KBM-7 (cell line): ENCODE results near the gene C10orf67.
"Not testable (repeated sequence)": the region's sequence is repeated elsewhere in the genome, so short reads cannot be mapped to it uniquely, and the experiment has no call there.

ENCODE experiments used
- DNase-seq: peaks from one replicate; pipeline ENCODE4 v3.0.0-alpha.2; 2015
- in situ Hi-C: fragments of 300-500 bp; cut with MboI; formaldehyde crosslinking; loops from 2 replicates; pipeline ENCODE4 v1.14.3; 2020; ENCODE audit warnings: low sequenced_read_pairs, low pct_unique_long_range_greater_than_20kb, mixed read lengths

C10orf67 gene

DNA sequence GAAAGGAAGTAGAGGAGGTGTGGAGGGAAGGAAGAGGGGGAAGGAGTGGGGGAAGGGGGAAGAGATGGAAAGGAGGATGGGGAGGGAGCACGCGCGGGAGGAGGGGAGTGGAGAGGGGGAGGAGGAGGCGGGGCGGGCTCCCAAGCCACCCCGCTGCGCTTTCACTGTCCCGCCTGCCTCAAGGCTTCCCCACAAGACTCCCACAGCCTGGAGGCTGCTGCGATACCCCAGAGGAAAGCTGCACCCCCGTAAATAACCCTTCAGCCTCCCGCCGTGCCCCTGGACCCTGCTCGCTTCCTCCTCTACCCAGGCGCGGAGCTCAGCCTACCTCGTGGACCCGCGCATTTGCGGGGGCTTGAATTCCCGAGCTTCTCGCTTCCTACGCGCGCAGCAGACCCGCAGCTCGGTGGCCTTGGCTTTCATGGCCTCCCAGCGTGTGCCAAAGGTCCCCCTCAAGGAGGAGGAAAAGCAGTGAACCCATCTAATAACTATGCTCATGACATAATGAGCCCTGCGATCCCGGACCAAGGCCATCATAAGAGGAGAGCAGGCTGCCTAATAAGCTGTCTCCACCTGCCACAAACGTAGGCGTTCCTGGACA, at the start of gene C10orf67:
Gene C10orf67 (minus strand): TSS at position 557 of the 601 bp plus-strand sequence. CDS start 23 bp downstream, at position 534.
- no peak for DNase-seq
- in situ Hi-C loops: no loop called here

DNA sequence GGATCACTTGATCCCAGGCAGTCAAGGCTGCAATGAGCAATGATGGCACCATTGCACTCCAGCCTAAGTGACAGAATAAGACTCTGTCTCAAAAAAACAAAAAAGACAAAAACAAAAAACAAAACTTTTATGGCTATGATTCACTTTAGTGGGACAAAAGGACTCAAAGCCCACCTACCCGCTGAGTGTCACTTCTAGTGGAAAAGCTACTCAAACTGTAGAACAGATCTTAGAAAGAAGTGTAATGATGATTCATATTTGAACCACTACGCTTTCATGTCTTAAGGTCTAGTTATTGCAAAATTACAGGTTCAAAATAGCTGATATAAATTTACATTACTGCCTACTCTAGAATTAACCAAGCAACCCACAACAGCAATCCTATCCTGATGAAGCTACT, 47.2 kb upstream of the C10orf67 start:
- in situ Hi-C loops: no loop called here
- no peak for DNase-seq

DNA sequence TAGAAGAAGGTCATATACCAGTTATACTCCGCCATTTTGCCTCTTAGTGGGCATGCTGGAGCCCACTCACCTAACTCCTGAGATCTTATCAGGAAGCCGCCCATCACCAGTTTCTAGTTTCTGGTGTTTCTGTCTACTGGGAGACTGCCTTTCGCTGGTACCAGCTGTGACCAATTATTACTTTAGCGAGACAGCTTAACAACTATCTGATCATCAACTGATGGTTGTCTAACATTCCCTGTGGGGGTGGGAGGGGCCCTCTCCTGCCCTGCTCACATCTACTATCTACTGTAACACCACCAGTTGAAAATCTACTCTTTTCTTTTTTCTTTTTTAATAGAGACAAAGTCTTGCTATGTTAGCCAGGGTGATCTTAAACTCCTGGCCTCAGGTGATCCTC, 46.2 kb upstream of the C10orf67 start:
- DNase-seq: no peak
- in situ Hi-C loops: no loop called here

DNA sequence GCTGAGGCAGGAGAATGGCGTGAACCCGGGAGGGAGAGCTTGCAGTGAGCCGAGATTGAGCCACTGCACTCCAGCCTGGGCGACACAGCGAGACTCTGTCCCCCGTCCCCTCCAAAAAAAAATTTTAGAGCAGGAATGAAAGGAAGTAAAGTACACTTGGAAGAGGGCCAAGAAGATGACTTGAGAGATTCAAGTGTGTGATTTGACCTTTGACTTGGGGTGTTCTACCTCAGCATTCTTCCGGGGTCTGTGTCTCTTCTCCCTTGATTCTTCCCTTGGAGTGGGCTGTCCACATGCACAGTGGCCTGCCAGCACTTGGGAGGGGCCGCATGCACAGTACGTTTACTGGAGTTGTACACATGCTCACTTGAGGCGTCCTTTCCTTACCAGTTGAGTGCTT, 45.8 kb upstream of the C10orf67 start:
- DNase-seq, in situ Hi-C loops: not testable (repeated sequence)

DNA sequence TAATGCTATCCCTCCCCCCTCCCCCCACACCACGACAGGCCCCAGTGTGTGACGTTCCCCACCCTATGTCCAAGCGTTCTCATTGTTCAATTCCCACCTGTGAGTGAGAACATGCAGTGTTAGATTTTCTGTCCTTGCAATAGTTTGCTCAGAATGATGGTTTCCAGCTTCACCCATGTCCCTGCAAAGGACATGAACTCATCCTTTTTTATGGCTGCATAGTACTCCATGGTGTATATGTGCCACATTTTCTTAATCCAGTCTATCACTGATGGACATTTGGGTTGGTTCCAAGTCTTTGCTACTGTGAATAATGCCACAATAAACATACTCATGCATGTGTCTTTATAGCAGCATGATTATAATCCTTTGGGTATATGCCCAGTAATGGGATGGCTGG, 42.9 kb upstream of the C10orf67 start:
- DNase-seq, in situ Hi-C loops: not testable (repeated sequence)

DNA sequence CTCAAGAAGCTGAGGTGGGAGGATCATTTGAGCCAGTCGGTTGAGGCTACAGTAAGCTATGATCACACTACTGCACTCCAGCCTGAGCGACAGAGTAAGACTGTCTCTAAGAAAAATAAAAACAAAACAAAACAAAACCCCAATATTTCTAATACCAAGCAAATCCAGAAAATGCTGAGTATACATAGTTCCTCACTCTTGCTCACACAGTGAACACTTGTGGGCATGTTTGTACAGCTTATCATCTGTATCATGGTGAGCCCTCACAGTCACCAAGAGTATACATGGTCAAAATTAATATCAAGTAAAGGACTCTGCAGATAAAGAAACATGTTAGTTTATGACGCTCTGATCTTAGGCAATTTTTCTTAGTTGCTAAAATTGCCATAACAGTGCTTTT, 41.5 kb upstream of the C10orf67 start:
- no peak for DNase-seq
- in situ Hi-C loops: no loop called here

DNA sequence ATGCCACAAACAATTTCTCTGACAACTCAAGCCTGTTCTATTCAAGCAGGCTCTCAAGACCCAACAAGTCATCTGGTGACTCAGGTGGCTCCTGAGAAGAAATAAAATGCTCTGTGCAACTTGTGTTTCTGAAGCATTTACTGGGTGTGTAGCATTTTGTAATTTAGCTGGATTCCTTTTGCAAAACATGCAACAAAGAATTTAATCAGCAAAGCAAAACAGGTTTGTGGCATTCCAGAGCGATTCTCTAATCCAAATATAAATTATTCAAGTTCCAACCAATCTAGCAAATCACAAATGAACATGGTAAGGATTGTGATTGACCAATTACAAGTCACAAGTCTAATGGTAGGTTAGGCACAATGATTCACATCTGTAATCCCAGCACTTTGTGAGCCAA, 39.8 kb upstream of the C10orf67 start:
- in situ Hi-C loops: no loop called here
- no peak for DNase-seq

DNA sequence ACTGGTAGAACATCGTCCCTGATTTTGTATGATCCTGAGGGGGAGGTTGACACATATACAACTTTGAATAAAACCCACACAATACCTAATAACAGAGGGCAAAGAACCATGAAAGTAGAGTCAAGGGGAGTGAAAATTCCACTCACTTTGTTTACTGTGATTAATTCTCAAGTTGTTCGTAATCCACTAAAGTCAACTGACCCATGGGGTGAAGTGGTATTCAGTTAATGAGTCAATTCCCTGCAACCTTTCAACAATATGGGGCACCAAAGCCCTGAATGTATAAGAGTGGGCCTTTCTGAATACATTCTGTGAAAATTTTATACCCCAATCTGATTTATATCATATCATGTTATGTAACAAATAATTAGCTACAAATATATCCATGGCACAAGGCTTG, 39.0 kb upstream of the C10orf67 start:
- in situ Hi-C loops: no loop called here
- DNase-seq: no peak

DNA sequence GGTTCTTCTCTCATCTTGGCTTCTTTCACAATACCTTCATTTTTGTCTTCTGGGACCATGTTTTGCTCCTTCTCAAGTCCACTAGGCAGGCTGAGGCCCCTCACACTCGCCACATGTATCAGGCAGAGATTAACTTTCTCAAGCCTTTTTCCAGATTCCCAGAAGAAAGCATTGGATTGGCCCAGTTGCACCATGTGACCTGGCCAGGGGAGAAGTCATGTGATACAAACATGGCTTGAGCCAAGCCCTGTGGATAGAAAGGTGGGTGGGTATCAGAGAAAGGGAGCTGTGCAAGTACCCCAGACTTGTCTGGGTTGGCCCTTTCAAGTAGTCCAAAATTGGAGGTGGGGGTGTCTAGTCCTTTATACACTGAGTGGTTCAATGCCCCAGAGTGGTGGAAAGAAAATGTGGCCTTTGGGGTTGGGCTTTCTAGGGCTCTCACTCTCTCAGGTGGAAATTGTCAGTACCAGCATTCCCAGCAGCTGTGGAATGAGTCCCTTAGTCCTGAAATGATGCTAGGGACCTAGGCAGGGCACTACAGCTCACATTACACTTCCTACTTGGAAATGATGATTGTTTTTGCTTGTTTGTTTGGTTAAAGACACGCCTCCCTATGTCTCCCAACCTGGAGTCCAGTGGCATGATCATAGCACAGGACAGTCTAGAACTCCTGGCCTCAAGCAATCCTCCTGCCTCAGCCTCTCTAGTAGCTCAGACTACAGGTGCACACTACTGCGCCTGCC, 36.9 kb upstream of the C10orf67 start:
- in situ Hi-C loops: no loop called here
- DNase-seq: no peak

DNA sequence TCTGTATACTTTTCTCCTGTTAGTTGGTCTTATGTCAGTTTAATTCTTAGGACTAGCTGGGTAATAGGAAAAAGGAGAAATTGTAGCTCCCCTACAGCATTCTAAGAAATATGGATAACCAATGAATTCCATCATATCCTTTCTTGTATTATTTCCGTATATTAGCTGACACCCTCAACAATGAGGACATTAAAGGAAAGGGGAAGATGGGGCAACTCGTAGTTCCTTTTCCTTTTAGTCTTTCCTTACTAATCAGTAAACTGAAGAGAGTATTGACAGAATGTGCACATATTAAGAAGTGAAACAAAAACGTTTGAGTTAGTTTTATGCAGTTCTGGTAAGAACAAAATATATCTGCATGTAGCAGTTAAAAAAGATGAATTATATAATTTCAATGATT, 35.1 kb upstream of the C10orf67 start:
- in situ Hi-C loops: no loop called here
- DNase-seq: no peak

DNA sequence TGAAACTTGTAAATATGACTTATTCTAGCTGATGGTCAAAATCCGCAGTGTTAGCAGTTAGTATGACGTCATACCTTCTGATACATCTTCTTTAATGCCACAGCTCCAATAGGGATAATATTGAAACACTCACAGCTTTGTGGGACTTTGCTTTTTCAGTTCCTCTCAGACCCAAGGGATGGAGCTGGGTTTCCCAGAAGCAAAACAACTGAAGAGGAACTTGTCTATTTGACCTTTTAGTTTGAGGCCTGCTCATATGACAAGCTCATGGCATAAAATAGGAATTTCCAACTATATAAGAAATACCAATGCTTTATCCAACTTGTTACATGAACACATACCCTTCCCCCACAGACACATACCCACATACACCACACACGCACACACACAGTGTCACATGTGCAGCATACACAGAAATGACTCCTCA, 31.6 kb upstream of the C10orf67 start:
- in situ Hi-C loops: no loop called here
- DNase-seq: no peak

DNA sequence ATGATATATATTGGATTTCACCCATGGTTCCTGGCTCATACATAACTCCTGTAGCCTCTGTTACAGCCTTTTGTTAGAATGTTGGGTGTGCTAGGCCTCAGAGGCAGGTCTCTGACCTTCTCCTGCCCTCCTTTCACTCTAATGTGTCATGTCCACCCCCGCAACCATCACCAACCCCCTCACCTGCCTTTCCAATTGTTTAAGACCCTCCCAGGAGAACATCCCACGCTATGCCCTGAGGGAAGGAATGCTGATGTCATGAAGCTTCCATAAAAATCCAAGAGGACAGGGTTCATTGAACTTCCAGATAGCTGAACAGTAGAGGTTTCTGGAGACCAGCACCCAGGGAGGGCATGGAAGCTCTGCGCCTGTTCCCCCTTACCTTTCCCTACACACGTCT, 30.8 kb upstream of the C10orf67 start:
- DNase-seq: no peak
- in situ Hi-C loops: no loop called here

DNA sequence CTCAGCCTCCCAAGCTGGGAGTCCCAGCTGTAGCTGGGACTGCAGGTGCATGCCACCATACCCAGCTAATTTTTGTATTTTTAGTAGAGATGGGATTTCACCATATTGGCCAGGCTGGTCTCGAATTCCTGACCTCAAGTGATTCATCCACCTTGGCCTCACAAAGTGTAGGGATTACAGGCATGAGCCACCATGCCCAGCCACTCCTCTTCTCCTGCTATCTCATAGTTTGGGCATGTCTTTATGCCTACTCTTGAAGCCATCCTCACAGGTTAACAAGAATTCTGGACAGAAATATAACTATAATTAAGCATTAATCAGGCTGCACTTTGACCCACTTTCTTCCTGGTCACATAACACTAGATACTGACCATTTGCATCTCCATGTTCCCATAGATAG, 28.6 kb upstream of the C10orf67 start:
- in situ Hi-C loops: no loop called here
- DNase-seq: no peak

DNA sequence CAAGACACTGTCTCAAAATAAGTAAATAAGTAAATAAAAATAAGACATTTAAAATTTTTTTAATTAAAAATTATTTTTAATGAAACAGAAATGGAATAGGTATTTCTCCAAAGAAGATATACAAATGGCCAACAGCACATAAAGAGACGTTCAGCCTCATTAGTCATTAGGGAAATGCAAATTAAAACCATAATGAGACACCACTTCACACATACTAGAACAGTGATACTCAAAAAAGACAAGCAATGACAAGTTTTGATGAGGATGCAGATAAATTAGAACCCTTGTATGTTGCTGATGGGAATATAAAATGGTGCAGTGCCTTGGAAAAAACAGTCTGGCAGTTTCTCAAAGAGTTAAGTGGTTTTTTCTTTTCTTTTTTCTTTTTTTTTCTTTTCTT, 26.5 kb upstream of the C10orf67 start:
- no peak for DNase-seq
- in situ Hi-C loops: no loop called here

DNA sequence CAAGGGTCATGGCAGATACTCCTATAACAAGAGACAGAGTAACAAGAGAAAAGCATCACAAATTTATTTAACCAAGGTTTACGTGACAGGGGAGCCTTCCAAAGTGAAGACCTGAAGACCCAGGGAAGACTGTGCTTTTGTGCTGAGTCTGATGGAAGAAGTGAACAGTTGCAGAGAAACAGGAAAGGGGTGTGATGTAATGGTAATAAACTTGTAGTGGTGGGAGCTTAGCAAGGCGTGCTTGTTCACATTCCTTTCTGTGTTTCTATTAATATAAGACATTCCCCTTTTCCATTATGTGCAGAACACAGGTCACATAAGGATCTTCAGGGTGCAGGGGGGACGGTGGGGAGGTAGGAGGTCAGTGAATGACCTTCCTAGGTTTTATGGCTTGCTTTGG, 25.5 kb upstream of the C10orf67 start:
- DNase-seq: no peak
- in situ Hi-C loops: no loop called here

DNA sequence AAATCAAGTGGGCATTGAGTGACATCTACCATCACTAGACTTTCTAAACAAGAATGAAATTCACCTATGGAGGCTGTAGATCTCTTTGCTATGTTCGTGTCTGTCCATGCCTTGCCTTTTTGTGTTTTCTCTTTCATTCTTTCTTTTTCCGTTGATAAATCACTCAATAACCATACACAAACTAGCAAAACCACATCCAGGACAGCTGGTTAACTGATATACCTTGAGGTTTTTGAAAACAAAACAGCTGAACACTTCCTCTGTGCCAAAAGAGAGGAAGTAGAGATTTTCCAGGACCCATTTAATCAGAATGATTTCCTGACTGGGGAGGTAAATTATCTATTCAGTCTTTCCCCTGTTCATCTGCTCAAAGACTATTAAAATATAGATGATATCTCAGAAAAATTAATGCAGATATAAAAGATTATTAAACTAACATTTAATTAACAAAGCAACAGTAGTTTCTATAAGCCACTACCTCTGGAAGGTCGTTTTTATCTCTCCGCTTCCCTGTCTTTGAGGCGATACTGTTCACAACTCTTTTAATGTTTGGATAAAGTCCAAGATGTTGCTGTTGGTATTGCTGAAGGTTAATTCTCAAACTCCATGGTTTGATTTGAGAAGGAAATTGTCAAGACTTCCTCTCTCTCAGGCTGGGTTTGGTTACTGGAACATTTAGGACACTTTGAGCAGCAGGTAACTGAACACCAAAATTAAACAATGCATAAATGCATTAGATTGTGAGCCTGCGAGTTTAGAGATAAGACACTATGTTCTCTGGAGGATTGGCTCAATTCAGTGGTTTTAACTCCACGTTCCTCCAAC, 24.4 kb upstream of the C10orf67 start:
- DNase-seq: peak; percentile 50
- in situ Hi-C loops: no loop called here

DNA sequence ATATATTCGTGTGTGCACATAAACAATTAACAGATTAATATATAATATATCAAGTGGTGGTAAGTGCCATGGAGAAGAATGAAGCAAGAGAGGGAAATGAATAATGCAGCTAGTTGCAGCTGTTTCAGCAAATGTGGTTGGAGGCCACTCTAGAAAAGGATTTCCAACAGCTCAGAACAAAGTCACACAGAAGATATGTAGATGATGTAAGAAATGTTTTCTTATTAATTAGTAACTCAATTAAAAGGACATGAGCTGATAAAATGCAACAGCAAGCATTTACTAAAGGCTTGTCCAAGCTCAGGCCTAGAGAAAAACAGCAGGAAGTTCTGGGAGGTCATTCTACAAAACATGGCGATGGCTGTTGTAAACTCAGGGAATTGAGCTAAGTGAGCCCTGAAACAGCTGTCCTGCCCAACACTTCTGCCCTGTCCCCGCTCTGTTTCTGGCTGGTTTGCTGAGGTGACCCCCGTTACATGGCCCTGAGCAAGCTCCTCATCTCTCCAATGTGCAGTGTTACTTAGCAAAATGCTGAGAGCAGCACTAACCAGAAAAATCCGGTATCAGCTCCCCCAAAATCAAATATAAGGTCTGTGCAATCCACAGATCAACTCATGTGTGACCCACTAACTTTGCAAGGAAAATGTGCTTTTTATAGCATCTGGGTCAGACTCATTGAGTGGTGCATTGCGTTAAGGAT, 23.4 kb upstream of the C10orf67 start:
- no peak for DNase-seq
- in situ Hi-C loops: no loop called here

DNA sequence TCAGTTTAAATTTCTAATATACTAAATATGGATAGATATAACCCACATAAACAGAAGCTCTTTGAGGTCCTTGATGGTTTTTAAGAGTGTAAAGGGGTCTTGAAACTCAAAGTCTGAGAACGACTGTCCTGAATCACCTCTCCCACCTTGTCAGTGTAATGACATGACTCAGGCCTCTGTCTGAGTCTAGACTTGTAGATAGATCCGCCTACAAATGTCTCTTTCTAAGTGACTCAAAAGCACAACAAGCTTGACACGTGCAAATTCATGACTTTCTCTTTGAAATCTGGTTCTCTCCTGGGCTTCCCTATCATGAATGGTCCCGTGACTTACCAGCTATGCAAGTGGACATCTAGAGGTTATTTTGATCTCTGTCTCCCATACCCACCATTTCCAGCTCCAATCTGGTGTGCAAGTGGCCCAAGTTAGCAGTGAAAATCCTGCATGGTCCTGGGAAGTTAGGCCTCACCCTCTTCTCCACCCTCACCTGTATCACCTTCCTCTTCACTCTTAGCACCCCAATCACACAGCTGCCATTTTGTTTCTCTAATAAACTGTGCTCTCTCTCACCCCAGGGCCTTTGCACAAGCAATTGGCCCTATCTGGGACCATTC, 20.9 kb upstream of the C10orf67 start:
- in situ Hi-C loops, DNase-seq: not testable (repeated sequence)

DNA sequence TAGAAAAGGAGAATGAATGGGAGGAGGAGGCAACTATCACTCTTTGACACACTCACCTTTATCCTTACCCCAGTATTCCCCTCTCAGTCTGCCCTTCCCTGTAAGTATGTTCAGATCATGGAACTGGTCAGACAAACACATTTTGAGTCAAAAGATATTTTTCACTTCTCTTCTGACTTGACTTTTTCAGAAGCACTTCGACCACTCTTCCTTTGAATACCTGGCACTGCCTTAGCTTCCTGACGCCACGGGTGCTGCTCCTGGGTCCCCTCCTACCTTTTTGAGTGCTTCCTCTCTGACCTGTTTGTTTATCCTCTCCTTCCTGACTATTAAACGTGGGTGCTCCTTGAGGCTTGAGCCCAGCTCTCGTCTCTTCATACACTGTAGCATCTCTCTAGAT, 19.8 kb upstream of the C10orf67 start:
- DNase-seq: no peak
- in situ Hi-C loops: no loop called here
